Measurements from ENCODE around the gene KANTR.

KANTR gene

DNA sequence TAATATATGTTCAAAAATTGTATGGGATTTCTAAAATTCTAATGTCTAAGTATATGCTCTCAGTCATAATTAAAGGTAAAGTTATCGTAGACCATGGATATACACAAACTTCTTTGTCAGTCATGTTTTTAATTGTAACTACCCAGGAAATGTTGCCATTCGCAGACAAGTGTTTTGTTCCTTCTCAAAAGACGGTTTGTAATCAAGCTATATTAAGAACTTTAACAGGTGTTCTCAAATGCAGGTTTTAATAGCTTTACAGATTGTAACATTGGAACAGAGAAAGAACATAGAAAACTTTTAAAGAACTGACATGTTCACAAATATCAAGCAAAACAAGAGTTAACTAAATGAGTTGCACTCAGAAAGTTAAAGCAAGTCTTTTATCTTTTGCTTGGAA lies 72.2 kb downstream of the KANTR start:
- TF ChIP-seq, protein P1, sequence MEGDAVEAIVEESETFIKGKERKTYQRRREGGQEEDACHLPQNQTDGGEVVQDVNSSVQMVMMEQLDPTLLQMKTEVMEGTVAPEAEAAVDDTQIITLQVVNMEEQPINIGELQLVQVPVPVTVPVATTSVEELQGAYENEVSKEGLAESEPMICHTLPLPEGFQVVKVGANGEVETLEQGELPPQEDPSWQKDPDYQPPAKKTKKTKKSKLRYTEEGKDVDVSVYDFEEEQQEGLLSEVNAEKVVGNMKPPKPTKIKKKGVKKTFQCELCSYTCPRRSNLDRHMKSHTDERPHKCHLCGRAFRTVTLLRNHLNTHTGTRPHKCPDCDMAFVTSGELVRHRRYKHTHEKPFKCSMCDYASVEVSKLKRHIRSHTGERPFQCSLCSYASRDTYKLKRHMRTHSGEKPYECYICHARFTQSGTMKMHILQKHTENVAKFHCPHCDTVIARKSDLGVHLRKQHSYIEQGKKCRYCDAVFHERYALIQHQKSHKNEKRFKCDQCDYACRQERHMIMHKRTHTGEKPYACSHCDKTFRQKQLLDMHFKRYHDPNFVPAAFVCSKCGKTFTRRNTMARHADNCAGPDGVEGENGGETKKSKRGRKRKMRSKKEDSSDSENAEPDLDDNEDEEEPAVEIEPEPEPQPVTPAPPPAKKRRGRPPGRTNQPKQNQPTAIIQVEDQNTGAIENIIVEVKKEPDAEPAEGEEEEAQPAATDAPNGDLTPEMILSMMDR (conservative IDR thresholded peaks at IDR 0.05): no peak
- H3K27ac ChIP-seq: no peak overlapping the region

DNA sequence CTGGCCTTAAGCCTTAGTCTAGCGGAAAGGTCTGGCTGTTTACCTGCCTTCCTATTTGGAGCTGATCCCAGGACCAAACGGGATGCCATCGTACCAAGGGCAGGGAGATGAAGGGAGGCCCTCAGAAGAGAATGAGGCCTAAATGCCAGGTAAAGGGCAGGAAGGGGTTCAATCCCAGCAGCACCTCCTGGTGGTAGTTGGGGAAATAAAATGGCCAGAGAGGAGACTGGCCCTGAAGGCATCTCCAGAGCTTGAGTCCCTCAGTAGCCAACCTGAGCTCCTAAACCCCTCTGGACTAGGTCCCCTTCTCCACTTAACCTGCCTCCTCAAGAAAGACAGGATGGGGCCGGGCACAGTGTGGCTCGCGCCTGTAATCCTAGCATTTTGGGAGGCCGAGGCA lies 77.4 kb downstream of the KANTR start:
- TF ChIP-seq, protein P1 (conservative IDR thresholded peaks at IDR 0.05): no peak
- H3K27ac ChIP-seq: no peak overlapping the region

Data from VCaP (cell line).